AG04450 (cell line): Measurements from ENCODE around the gene BPIFB6. TPM values are rescaled to one million over a fixed set of nuclear protein-coding genes. Genes with fewer than 3 reads are reported as not detected.

Experiments
- CTCF ChIA-PET: fragments of 300-600, 350-600 bp; formaldehyde crosslinking; extraction: SDS; loops from one replicate; lab custom pipeline; 2022; ENCODE audit warnings: antibody characterized with exemption, inconsistent platforms; lab: Charles Lee
- POLR2A ChIA-PET: fragments of 350-600 bp; formaldehyde crosslinking; extraction: SDS; loops from one replicate; lab custom pipeline; 2021; ENCODE audit warnings: antibody characterized with exemption, inconsistent platforms; lab: Yijun Ruan, JAX
- DNase-seq: peaks from one replicate; pipeline ENCODE4 v3.0.0-alpha.2; 2011; ENCODE audit warnings: low read depth, low spot score
- H3K27ac ChIP-seq: one replicate; pipeline ENCODE4 v1.5.1; 2012; ENCODE audit warnings: low read depth, low read length, control low read depth
- H3K27me3 ChIP-seq: one replicate; pipeline ENCODE4 v1.6.0; 2012; ENCODE audit warnings: low read length; ENCODE audit not compliant: control insufficient read depth, insufficient read depth
- H3K4me3 ChIP-seq: 2 replicates; pipeline ENCODE4 v1.5.1; 2011; ENCODE audit warnings: mild to moderate bottlenecking, low read depth, low read length, control low read depth
- H3K9me3 ChIP-seq: 2 replicates; pipeline ENCODE4 v1.5.1; 2012; ENCODE audit warnings: low read length; ENCODE audit not compliant: control insufficient read depth, insufficient read depth
- CTCF ChIP-seq: IDR thresholded peaks from 2 replicates; pipeline ENCODE4 v1.5.1; 2011; ENCODE audit warnings: low read depth, low read length, control low read depth, inconsistent platforms
- polyA plus RNA-seq: library from polyadenylated mRNA; depleted of rRNA; stranded (reverse); fragments of >200 nt; gene quantifications from 2 replicates; pipeline ENCODE4 v1.2.3, GENCODE V29; 2011; rRNA removed

The BPIFB6 gene
- polyA plus RNA-seq, 1 experiment: not detected

DNA sequence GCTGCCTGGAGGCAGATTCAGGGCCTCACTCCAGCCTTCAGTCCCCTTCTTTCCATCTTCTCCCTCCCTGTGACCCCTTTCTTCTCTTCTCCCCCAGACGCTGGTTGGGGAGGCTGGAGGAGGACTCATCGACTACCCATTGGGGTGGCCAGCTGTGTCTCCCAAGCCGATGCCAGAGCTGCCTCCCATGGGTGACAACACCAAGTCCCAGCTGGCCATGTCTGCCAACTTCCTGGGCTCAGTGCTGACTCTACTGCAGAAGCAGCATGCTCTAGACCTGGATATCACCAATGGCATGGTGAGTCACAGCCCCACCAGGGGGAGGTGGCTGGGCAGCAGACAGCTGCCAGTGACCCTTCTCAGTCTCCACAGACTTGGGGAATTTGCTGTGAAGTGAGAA, 60.9 kb downstream of the BPIFB6 start:
- POLR2A ChIA-PET: no interaction called here
- DNase-seq: no peak
- TF ChIP-seq CTCF: no peak
- no peak overlapping the region for H3K27ac ChIP-seq
- H3K4me3 ChIP-seq: no peak overlapping the region
- H3K9me3 ChIP-seq: no peaks in the 10 kb centered on the region
- CTCF ChIA-PET: no interaction called here
- peaks cover 8% of the 10 kb centered on the region for H3K27me3 ChIP-seq

DNA sequence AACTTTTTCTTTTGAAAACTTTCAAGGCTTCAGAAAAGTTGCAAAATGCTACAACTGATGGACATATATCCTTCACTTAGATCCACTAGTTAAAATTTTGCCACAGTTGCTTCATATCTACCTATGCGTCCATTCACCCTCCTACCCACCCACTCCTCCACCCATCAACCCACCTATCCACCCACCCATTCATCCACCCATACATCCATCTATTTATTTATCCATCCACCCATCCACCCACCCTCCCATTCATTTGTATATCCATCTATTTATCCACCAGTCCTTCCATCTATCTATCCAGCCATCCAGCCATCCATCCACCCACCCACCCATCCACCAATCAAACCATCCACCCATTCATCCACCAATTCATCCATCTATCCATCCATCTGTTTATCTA, 61.6 kb downstream of the BPIFB6 start:
- no peak for DNase-seq
- Histone ChIP-seq H3K4me3 (no peak overlapping the region), H3K27me3 (peaks cover 5% of the 10 kb centered on the region), H3K27ac (no peak overlapping the region), H3K9me3 (no peaks in the 10 kb centered on the region)
- ChIA-PET POLR2A (no interaction called here), CTCF (no interaction called here)
- TF ChIP-seq CTCF: no peak

- H3K27me3 ChIP-seq: peaks cover 4% of the 10 kb centered on the region
- no peak overlapping the region for H3K4me3 ChIP-seq
- H3K27ac ChIP-seq: no peak overlapping the region
- CTCF ChIA-PET: no interaction called here
- POLR2A ChIA-PET: no interaction called here
- TF ChIP-seq CTCF: no peak
- H3K9me3 ChIP-seq: no peaks in the 10 kb centered on the region
- DNase-seq: no peak
Observed at GRCh38 chr20:33093582-33093981, 62.1 kb downstream of the BPIFB6 start.

Other genes with a start within 250 kb of the BPIFB6 start
- 112 and 128 TPM in 2 replicates for gene MAPRE1, start 211.7 kb upstream of the BPIFB6 start, polyA plus RNA-seq
- gene EFCAB8, start 172.7 kb upstream of the BPIFB6 start, polyA plus RNA-seq: not detected in 2 replicates
- gene SUN5, start 27.2 kb upstream of the BPIFB6 start, polyA plus RNA-seq: not detected in 2 replicates
- gene BPIFB2, start 23.9 kb upstream of the BPIFB6 start, polyA plus RNA-seq: not detected in 2 replicates
- gene BPIFB3, start 22.3 kb downstream of the BPIFB6 start, polyA plus RNA-seq: not detected in 2 replicates
- not detected in 2 replicates for gene BPIFB4, start 48.0 kb downstream of the BPIFB6 start, polyA plus RNA-seq
- gene BPIFA2, start 136.5 kb downstream of the BPIFB6 start, polyA plus RNA-seq: not detected in 2 replicates
- not detected in 2 replicates for gene BPIFA3, start 185.7 kb downstream of the BPIFB6 start, polyA plus RNA-seq
- not detected in 2 replicates for gene BPIFA1, start 204.3 kb downstream of the BPIFB6 start, polyA plus RNA-seq